Upper lobe of right lung (tissue), 1 donor: Measurements from ENCODE around the gene MAP7D3. TPM values are rescaled to one million over a fixed set of nuclear protein-coding genes. Genes with fewer than 3 reads are reported as not detected.

Experiments used
- ATAC-seq: fragments of 200-7000 bp; cut with Tn5 transposase; one replicate; pipeline ENCODE4 v1.9.1; 2020; ENCODE audit warnings: mild to moderate bottlenecking, moderate library complexity
- DNase-seq: peaks from one replicate; pipeline ENCODE4 v3.0.0-alpha.2; 2020
- H3K27ac ChIP-seq: fragments of 200-600 bp; one replicate; pipeline ENCODE4 v1.8.0; 2022
- H3K27me3 ChIP-seq: fragments of 200-600 bp; one replicate; pipeline ENCODE4 v1.8.0; 2022; ENCODE audit warnings: mild to moderate bottlenecking
- H3K36me3 ChIP-seq: fragments of 200-600 bp; one replicate; pipeline ENCODE4 v1.8.0; 2022
- H3K4me1 ChIP-seq: fragments of 200-600 bp; one replicate; pipeline ENCODE4 v1.8.0; 2022
- H3K4me3 ChIP-seq: fragments of 200-600 bp; one replicate; pipeline ENCODE4 v1.8.0; 2022; ENCODE audit warnings: mild to moderate bottlenecking
- H3K9me3 ChIP-seq: fragments of 200-600 bp; one replicate; pipeline ENCODE4 v1.8.0; 2022
- CTCF ChIP-seq: fragments of 200-600 bp; IDR thresholded peaks from one replicate; pipeline ENCODE4 v1.8.0; 2022; ENCODE audit warnings: antibody characterized with exemption
- intact Hi-C: fragments of 100-400 bp; cut with DNase I; formaldehyde crosslinking; loops from one replicate; pipeline ENCODE4 v1.11.0; 2022
- total RNA-seq: library from RNA; stranded (reverse); fragmentation: NEBNext Ultra II Directional; extraction: Animal tissue kit (Norgen Biotek cat#: 25700); gene quantifications from one replicate; pipeline ENCODE4 v1.2.1, GENCODE V29; 2021
- donor health status: DM: no; HTN: yes; CAD: no; lungs with severe emphysema.

The MAP7D3 gene
- total RNA-seq, 1 donor from 2014 or later, result 7.9 TPM

- intact Hi-C loops, result no loop called here
- no peaks in the 10 kb centered on the region for H3K27me3 ChIP-seq
- no peak overlapping the region for H3K27ac ChIP-seq
- H3K4me1 ChIP-seq, result peaks cover 3% of the 10 kb centered on the region
- no peak for TF ChIP-seq CTCF
- H3K4me3 ChIP-seq, result no peak overlapping the region
- no peaks in the 10 kb centered on the region for H3K9me3 ChIP-seq
- no peaks in the 10 kb centered on the region for H3K36me3 ChIP-seq
- ATAC-seq (no peak), DNase-seq (no peak)
Measured at GRCh38 chrX:136163689-136164088, 87.5 kb downstream of the MAP7D3 start.

Other genes with a start within 250 kb of the MAP7D3 start
- 328 TPM for gene FHL1, start 103.9 kb downstream of the MAP7D3 start, total RNA-seq
- 0.06 TPM for gene ADGRG4, start 49.6 kb upstream of the MAP7D3 start, total RNA-seq
- gene BRS3, start 236.5 kb upstream of the MAP7D3 start, total RNA-seq, result not detected
- gene HTATSF1, start 246.2 kb upstream of the MAP7D3 start, total RNA-seq, result 23.9 TPM